Activated T-cell treated with anti-CD3 and anti-CD28 coated beads, Interleukin-2, amount 50 U/mL, for 72 hours (primary cell): ENCODE results near the gene BCR. TPM values are rescaled to one million over a fixed set of nuclear protein-coding genes. Genes with fewer than 3 reads are reported as not detected.
A peak's percentile ranks its signal among the peaks of the same experiment; 100 is the strongest.

Experiments used
- ATAC-seq, 2 donors: fragments of 150-1000 bp; cut with Tn5 transposase; replicated peaks in 1 of 2; 2 replicates each; pipeline ENCODE4 v1.10.0; 2021; ENCODE audit warnings: moderate library complexity in 2 of 2, mild to moderate bottlenecking in 1 of 2
- DNase-seq, 2 donors: peaks; one replicate each; pipeline ENCODE4 v3.0.0; 2021 to 2022; ENCODE audit warnings: mixed read lengths in 1 of 2
- H3K27ac Mint-ChIP-seq: one replicate; pipeline ENCODE4 v1.8.0; 2022; ENCODE audit warnings: mild to moderate bottlenecking, moderate library complexity, mixed read lengths
- H3K27me3 Mint-ChIP-seq: one replicate; pipeline ENCODE4 v1.8.0; 2022; ENCODE audit warnings: low read depth, mixed read lengths
- H3K36me3 Mint-ChIP-seq, 2 donors: one replicate each; pipeline ENCODE4 v1.8.0; 2022; ENCODE audit warnings: mixed read lengths in 2 of 2, mild to moderate bottlenecking in 1 of 2; ENCODE audit not compliant: insufficient read depth in 2 of 2
- H3K4me1 Mint-ChIP-seq: one replicate; pipeline ENCODE4 v1.8.0; 2022; ENCODE audit warnings: low read depth, mixed read lengths
- H3K4me3 Mint-ChIP-seq, 2 donors: one replicate each; pipeline ENCODE4 v1.8.0; 2022; ENCODE audit warnings: mild to moderate bottlenecking in 2 of 2, mixed read lengths in 2 of 2, moderate library complexity in 2 of 2
- H3K9me3 Mint-ChIP-seq, 2 donors: one replicate each; pipeline ENCODE4 v1.8.0; 2022; ENCODE audit warnings: mixed read lengths in 2 of 2
- total RNA-seq, 2 donors: library from RNA; stranded (reverse); gene quantifications; one replicate each; pipeline ENCODE4 v1.2.3, GENCODE V29; 2022

The BCR gene
- total RNA-seq, 2 donors from 2014 or later, result 40.3 to 50.0 TPM

DNA sequence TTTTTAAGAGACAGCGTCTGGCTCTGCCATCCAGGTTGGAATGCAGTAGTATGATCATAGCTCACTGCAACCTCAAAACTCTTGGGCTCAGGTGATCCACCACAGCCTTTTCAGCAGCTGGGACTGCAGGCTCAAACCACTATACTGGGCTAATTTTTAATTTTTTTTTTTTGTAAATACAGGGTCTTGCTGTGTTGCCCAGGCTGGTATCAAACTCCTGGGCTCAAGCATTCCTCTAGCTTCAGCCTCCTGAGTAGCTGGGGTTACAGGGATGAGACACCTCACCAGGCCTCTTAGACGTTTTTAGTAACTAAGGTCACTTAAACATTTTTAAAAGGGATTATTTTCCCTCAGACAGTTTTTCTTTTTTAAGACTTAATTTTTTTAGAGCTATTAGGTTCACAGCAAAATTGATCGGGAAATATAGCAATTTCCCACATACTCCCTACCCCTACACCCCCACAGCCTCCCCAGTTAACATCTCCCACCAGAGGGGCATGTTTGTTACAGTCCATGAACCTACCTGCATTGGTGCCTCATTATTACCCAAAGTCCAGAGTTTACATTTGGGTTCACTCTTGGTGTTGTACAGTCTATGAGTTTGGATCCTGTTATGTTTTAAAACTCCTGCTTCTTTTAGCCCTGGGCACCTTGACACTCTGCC lies 3.9 kb downstream of the BCR start:
- Mint-ChIP-seq H3K36me3 (peaks cover 4 to 9% of the 10 kb centered on the region in 2 donors), H3K4me3 (peak overlapping the region; percentile 92), H3K27ac (peak overlapping the region; percentile 64), H3K4me1 (peaks cover 79% of the 10 kb centered on the region), H3K27me3 (no peaks in the 10 kb centered on the region), H3K9me3 (peaks cover 0 to 2% of the 10 kb centered on the region in 2 donors)
- ATAC-seq, result no peak
- no peak for DNase-seq

DNA sequence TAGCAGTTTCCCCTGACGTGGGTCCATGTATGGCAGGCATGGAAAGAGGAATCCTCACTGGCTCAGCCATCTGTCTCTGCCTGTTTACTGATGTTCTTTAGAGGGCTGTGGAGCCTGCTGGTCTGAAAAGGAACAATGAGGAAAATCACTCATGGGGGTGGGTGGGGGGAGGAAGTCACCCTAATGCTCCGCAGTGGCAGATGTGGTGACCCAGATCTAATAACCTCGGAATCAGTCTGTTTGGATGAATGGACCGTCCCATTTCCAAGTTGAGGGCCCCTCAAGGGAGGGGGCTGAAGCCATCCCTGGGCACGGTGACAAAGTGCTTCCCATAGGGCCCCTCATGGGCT lies 4.4 kb downstream of the BCR start:
- no peaks in the 10 kb centered on the region for H3K27me3 Mint-ChIP-seq
- DNase-seq (no peak), ATAC-seq (no peak)
- H3K4me3 Mint-ChIP-seq, result peak overlapping the region; percentile 62 to 92
- peak overlapping the region; percentile 11 for H3K27ac Mint-ChIP-seq
- peaks cover 4 to 9% of the 10 kb centered on the region in 2 donors for H3K36me3 Mint-ChIP-seq
- peaks cover 78% of the 10 kb centered on the region for H3K4me1 Mint-ChIP-seq
- H3K9me3 Mint-ChIP-seq, result peaks cover 0 to 2% of the 10 kb centered on the region in 2 donors

DNA sequence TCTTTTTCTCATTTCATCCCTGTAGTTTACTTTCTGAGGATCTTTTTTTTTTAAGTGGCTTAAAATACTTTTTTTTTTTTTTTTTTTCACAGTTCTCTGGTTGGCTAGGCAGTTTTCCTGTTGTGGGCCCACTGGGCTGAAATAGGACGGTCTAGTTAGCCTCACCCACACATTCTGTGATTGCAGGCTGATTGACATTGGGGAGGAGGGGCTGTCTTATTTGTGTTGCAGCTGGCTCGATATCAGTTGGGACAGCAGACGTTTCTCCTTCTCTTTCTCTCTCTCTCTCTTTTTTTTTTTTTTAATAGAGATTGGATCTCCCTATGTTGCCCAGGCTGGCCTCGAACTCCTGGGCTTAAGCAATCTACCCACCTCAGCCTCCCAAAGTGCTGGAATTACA lies 6.9 kb downstream of the BCR start:
- ATAC-seq (no peak), DNase-seq (no peak)
- peaks cover 68% of the 10 kb centered on the region for H3K4me1 Mint-ChIP-seq
- peaks cover 0 to 2% of the 10 kb centered on the region in 2 donors for H3K9me3 Mint-ChIP-seq
- no peak overlapping the region for H3K27ac Mint-ChIP-seq
- H3K4me3 Mint-ChIP-seq, result no peak overlapping the region
- no peaks in the 10 kb centered on the region for H3K27me3 Mint-ChIP-seq
- peaks cover 4 to 9% of the 10 kb centered on the region in 2 donors for H3K36me3 Mint-ChIP-seq

DNA sequence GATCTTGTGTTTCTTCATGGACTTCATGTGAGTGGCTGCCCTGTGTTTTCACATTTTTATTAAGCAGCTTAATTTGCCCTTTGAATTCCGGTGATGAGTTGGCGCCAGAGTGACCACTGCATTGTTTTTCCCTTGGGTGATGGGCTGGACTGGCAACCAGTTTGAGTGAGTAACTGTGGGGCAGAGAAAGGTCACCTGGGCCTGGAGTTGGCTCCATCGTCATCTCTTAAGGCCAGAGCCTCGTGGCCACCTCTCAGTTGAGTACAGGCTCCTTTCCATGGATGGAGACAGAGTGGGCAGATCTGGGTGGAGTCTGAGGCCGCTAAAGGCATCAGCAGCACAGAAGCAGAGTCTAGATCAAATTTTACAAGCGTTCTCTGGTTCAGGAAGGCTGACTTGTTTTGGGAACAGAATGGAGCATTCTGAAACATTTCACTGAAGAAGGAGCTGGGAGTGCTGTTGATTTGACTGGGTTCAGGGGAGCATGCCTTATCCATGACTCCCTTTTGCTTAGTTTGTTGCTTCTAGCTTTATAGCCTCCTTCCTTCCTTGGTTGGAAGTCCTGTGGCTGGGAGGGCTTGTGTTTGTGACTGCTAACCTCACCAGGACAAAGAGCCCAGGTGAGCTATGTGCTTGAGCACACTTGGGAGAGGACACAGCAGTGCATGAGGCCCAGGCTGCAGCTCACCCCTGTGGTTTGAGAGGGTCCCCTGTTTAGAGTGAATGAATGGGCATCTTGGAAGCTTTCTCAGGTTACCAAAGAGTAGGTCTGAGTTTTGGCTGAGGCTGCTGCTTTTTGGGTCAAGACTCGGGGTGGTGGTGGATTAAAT lies 7.8 kb downstream of the BCR start:
- H3K9me3 Mint-ChIP-seq, result peaks cover 0 to 2% of the 10 kb centered on the region in 2 donors
- peaks cover 2 to 9% of the 10 kb centered on the region in 2 donors for H3K36me3 Mint-ChIP-seq
- H3K4me1 Mint-ChIP-seq, result peaks cover 64% of the 10 kb centered on the region
- H3K4me3 Mint-ChIP-seq, result no peak overlapping the region
- DNase-seq, result no peak
- ATAC-seq, result no peak
- H3K27me3 Mint-ChIP-seq, result no peaks in the 10 kb centered on the region
- no peak overlapping the region for H3K27ac Mint-ChIP-seq

DNA sequence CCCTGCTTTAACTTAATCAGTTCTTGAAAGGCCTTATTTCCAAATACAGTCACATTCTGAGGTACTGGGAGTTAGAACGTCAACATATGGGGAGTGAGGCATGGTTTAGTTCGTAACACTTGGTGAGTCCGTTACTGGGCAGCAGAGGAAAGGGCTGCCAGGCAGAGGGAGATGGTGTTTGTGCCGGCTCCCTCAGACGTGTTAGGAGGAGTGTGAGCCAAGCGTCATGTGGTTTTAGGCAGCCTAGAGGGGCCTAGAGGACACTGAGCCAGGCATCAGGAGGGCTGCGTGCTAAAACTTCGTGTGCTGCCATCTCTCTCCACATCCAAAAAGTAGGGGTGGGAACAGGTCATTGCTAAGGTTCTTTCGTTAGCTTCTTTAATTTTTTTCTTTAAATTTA lies 10.2 kb downstream of the BCR start:
- H3K4me3 Mint-ChIP-seq, result no peak overlapping the region
- ATAC-seq, result no peak
- peaks cover 0 to 2% of the 10 kb centered on the region in 2 donors for H3K9me3 Mint-ChIP-seq
- peak overlapping the region; percentile 68 for H3K27ac Mint-ChIP-seq
- DNase-seq, result no peak
- H3K27me3 Mint-ChIP-seq, result no peaks in the 10 kb centered on the region
- H3K36me3 Mint-ChIP-seq, result peaks cover 2 to 9% of the 10 kb centered on the region in 2 donors
- peaks cover 46% of the 10 kb centered on the region for H3K4me1 Mint-ChIP-seq

DNA sequence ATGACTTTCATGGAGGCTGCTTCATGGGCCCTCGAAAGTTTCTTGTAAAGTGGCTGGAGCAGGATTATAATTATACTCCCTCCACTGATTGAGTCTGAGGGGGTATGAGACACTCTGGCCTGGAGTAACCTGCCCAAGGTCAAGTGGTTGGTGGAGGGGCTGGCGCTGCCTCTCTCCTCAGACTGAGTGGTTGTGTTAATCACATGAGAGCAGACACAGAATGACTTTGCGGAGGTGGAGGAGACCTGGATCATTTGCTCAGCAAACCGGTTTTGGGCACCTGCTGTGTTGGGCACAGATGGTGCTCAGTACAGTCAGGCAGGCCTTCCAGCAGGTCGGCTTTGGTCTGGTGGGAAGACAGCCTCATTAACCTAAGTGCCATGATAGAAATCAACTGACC lies 11.8 kb downstream of the BCR start:
- H3K27me3 Mint-ChIP-seq, result no peaks in the 10 kb centered on the region
- H3K4me3 Mint-ChIP-seq, result no peak overlapping the region
- no peak overlapping the region for H3K27ac Mint-ChIP-seq
- H3K36me3 Mint-ChIP-seq, result peaks cover 0 to 1% of the 10 kb centered on the region in 2 donors
- ATAC-seq, result no peak
- H3K4me1 Mint-ChIP-seq, result peaks cover 30% of the 10 kb centered on the region
- H3K9me3 Mint-ChIP-seq, result no peaks in the 10 kb centered on the region
- DNase-seq, result no peak

DNA sequence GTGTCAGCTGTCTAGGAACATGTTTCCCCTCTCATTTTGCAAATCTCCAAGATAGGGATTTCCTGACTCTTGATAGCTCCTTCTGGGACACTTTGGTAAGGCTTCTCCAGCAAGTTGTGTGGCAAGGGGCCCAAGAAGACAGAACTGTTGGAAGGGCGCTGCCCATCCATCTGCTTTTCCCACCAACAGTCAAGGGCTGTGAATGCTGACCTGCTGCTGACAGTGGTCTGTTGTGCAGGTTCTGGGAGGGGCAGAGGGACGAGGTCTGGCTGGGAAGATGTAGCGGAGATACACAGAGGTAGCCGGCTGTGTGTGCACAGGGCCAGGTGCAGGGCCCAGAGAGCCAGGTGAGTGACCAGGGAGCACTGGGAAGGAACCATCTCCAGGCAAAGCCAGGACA lies 12.2 kb downstream of the BCR start:
- H3K4me1 Mint-ChIP-seq, result peaks cover 30% of the 10 kb centered on the region
- H3K27ac Mint-ChIP-seq, result no peak overlapping the region

DNA sequence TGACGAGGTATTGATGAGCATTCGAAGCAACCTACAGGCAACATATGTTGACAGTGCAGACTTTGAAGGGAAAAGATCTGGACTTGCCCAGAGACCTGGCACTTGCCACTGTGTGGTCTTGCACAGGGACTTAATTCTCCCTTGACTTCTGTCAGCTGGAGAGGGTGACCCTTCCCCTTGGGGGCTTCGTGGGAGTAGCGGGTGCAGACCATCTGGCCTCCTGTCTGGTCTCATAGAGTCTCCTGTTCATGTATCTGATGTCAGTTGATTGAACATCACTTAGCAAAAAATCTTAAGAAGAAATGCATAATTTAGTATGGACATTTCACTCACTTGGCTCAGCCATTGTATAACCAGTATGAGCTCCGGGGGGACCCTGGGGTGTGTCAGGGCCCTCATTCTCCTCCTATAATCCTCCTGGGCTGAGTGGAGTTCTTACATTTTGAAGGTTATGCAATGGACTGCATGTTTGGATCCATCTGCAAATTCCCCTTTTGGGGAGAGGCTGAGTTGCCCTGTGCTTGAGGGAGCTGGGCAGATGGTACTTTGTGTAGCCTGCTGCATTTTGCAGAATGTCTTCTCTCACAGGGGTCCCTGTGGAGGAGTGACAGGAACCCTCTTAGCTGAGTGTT lies 13.0 kb downstream of the BCR start:
- H3K27ac Mint-ChIP-seq, result no peak overlapping the region
- H3K36me3 Mint-ChIP-seq, result peaks cover 0 to 1% of the 10 kb centered on the region in 2 donors
- H3K4me3 Mint-ChIP-seq, result no peak overlapping the region
- no peaks in the 10 kb centered on the region for H3K9me3 Mint-ChIP-seq
- ATAC-seq, result no peak
- no peaks in the 10 kb centered on the region for H3K27me3 Mint-ChIP-seq
- peaks cover 26% of the 10 kb centered on the region for H3K4me1 Mint-ChIP-seq
- DNase-seq, result no peak

More for the DNA sequence above, 12.2 kb downstream of the BCR start:
- Mint-ChIP-seq H3K4me3 (no peak overlapping the region), H3K27me3 (no peaks in the 10 kb centered on the region), H3K9me3 (no peaks in the 10 kb centered on the region), H3K36me3 (peaks cover 0 to 1% of the 10 kb centered on the region in 2 donors)
- ATAC-seq (no peak), DNase-seq (no peak)

DNA sequence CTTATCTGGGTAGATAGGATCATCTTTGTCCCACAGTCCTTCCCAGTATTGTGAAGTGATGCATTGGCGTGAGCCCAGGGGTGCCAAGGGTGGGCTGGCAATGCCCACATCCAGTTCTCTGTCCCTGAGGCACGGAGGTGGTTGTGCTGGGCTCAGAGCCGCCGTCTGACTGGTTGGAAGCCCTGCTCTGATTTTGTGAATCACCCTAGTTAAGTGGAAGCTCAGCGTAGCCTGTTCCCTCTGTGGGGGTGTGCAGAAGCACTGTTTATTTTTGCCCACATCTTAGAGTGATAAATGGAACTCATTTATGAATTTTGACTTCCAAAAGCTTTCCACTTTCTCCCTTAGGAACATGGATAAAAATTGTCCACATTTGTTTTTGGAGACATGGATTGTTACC lies 13.6 kb downstream of the BCR start:
- Mint-ChIP-seq H3K36me3 (peaks cover 0 to 1% of the 10 kb centered on the region in 2 donors), H3K27ac (no peak overlapping the region), H3K4me3 (no peak overlapping the region), H3K4me1 (peaks cover 28% of the 10 kb centered on the region), H3K9me3 (no peaks in the 10 kb centered on the region), H3K27me3 (no peaks in the 10 kb centered on the region)
- no peak for ATAC-seq
- DNase-seq, result no peak

DNA sequence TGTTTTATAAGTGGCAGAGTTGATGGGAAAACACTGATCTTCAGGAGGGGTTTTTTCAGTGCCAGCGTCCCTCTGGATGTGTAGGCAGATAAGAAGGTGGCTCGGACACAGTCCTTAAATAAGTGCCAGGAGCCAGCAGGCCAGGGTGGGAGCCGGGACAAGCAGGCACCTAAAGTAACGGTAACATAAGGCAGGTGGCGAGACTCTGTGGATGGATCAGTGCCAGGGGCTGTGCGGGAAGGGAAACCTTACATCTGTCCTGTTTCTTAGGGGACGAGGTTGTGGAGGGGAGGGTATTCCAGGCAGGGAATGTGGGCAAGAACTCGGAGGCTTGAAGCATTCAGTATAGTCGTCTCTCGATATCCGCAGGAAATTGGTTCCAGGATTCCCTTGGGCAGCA lies 15.9 kb downstream of the BCR start:
- DNase-seq (no peak), ATAC-seq (no peak)
- Mint-ChIP-seq H3K27ac (no peak overlapping the region), H3K36me3 (no peaks in the 10 kb centered on the region), H3K9me3 (no peaks in the 10 kb centered on the region), H3K4me3 (no peak overlapping the region), H3K4me1 (peaks cover 29% of the 10 kb centered on the region), H3K27me3 (no peaks in the 10 kb centered on the region)

DNA sequence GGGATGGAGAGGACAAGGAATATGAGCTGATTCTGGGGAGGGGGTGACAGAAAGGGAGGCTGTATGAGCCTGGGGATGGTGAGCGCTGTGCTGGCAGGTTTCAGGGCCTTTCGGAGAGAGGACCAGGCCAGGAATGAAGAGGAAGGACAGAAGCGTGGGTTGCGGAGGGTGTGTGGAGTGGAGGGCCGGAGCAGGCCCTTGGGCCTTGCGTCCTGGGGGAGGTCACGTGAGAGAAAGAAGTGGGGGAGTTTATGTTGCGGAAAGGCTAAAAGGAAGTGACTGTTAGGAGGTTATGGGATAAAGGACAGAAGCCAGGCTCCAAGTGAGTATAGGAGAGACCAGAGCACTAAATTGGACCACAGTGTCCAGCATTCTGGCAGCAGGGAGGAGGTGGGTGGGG lies 17.5 kb downstream of the BCR start:
- Mint-ChIP-seq H3K27ac (no peak overlapping the region), H3K36me3 (no peaks in the 10 kb centered on the region), H3K27me3 (no peaks in the 10 kb centered on the region), H3K4me1 (peaks cover 37% of the 10 kb centered on the region), H3K4me3 (no peak overlapping the region), H3K9me3 (no peaks in the 10 kb centered on the region)
- ATAC-seq (no peak), DNase-seq (no peak)

DNA sequence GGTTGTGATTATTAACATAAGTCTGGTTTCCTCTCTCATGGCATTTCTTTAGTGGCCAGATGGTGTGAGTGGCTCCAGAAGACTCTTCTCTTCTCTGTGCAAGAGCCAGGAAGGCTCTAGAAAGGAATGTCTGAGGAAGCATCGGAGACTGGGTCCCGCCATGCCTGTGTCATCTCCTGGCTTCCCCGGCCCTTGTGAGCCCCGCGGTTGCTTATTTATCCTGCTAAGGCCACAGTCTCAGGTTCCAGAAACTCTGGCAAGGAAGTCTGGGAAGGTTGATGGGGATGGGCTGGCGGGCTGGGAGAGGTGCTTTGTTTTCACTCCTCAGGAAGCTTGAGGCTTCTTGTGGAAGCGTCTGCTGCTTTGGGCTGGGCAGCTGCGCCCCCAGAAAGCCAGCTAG lies 18.9 kb downstream of the BCR start:
- no peaks in the 10 kb centered on the region for H3K36me3 Mint-ChIP-seq
- no peak overlapping the region for H3K4me3 Mint-ChIP-seq
- DNase-seq, result no peak
- H3K9me3 Mint-ChIP-seq, result no peaks in the 10 kb centered on the region
- no peak for ATAC-seq
- H3K27ac Mint-ChIP-seq, result no peak overlapping the region
- no peaks in the 10 kb centered on the region for H3K27me3 Mint-ChIP-seq
- H3K4me1 Mint-ChIP-seq, result peaks cover 31% of the 10 kb centered on the region

DNA sequence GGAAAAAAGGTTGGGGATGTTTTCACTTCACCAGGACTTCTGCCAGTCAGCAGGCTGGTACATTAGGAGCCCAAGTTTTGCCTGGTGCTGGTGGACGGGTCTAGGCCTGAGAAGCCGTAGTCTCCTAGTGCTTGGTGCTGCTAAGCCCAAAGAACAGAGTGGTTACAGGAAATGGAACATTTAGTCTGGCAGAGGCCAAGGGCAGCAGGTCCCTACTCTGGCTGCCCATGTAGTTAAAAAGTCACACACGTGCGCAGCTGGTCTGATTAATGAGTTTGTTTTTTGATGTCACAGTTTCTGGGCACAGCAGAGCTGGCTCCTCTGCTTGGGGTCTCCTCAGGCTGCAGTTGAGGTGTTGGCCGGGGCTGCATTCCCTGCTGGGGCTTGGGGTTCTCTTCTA lies 20.6 kb downstream of the BCR start:
- Mint-ChIP-seq H3K4me1 (peaks cover 31% of the 10 kb centered on the region), H3K4me3 (no peak overlapping the region), H3K36me3 (no peaks in the 10 kb centered on the region), H3K27ac (no peak overlapping the region), H3K27me3 (no peaks in the 10 kb centered on the region), H3K9me3 (no peaks in the 10 kb centered on the region)
- DNase-seq, result no peak
- ATAC-seq, result no peak
